ENCODE results near the gene NTSR2. TPM values are rescaled to one million over a fixed set of nuclear protein-coding genes. Genes with fewer than 3 reads are reported as not detected.

Gene NTSR2
- total RNA-seq, 1 experiment from 2014 or later, result not detected

DNA sequence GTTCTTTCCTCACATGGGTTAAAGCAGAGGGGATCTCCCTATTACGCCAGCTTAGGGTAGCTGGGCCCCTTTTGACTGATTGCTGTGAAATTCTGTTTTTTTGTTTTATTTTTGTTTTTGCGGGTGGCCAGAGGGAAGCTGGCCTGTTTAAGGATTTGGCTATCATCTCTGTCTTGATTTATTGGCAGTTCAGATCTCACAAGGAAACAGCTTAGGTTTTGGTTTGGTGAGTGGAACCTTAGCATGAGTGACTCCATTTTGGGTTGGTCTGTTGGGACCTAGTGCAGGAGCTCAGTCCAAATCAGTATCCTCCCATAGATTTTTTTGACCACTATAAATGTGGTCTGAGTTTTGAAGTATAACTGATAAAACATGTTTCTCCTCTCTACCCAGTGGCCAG, 25.6 kb upstream of the NTSR2 start:
- CTCF ChIA-PET, result no interaction called here
- Mint-ChIP-seq H3K36me3 (ENCODE audit: insufficient read depth, unreplicated experiment) (peaks cover 4% of the 10 kb centered on the region), H3K4me1 (ENCODE audit: low read depth, unreplicated experiment) (peaks cover 14% of the 10 kb centered on the region), H3K27ac (ENCODE audit: unreplicated experiment) (no peak overlapping the region), H3K9me3 (ENCODE audit: low read depth, unreplicated experiment) (no peaks in the 10 kb centered on the region), H3K27me3 (ENCODE audit: unreplicated experiment) (no peaks in the 10 kb centered on the region), H3K4me3 (ENCODE audit: low read depth, unreplicated experiment) (no peak overlapping the region)
- intact Hi-C loops (cut with micrococcal nuclease; ENCODE audit: unreplicated experiment), result no loop called here
- TF ChIP-seq, protein P1, sequence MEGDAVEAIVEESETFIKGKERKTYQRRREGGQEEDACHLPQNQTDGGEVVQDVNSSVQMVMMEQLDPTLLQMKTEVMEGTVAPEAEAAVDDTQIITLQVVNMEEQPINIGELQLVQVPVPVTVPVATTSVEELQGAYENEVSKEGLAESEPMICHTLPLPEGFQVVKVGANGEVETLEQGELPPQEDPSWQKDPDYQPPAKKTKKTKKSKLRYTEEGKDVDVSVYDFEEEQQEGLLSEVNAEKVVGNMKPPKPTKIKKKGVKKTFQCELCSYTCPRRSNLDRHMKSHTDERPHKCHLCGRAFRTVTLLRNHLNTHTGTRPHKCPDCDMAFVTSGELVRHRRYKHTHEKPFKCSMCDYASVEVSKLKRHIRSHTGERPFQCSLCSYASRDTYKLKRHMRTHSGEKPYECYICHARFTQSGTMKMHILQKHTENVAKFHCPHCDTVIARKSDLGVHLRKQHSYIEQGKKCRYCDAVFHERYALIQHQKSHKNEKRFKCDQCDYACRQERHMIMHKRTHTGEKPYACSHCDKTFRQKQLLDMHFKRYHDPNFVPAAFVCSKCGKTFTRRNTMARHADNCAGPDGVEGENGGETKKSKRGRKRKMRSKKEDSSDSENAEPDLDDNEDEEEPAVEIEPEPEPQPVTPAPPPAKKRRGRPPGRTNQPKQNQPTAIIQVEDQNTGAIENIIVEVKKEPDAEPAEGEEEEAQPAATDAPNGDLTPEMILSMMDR (IDR thresholded peaks at IDR 0.05; ENCODE audit: unreplicated experiment), result no peak
- DNase-seq, result no peak
- BruUV-seq (replicated peaks), result no TSS peak

DNA sequence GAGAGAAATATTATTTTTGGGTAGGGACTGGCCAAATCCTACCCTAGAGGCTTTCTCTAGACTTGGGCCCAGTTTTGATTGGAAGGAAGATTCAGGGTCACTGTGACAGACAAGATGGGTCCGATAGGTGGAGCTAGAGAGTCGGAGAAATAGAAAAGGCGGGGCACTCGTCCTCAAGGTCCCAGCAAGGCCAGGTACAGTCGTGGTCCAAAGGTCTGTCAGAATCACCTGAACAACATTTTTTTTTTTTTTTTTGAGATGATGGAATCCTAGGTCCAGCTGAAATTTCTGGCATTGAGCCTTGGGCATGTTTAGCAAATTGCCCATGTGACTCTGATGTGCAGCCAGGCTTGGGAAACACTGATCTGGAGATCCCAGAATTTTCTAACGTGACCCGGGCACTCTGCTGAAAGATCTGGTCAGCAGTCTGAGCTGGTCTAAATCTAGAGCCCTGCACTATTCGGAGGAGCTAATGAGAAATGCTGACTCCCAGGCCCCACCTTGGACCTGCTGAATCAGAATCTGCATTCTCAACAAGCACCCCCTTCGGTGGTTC, 23.0 kb upstream of the NTSR2 start:
- Mint-ChIP-seq H3K9me3 (ENCODE audit: low read depth, unreplicated experiment) (no peaks in the 10 kb centered on the region), H3K4me1 (ENCODE audit: low read depth, unreplicated experiment) (peaks cover 23% of the 10 kb centered on the region), H3K4me3 (ENCODE audit: low read depth, unreplicated experiment) (no peak overlapping the region), H3K27me3 (ENCODE audit: unreplicated experiment) (no peaks in the 10 kb centered on the region), H3K27ac (ENCODE audit: unreplicated experiment) (no peak overlapping the region), H3K36me3 (ENCODE audit: insufficient read depth, unreplicated experiment) (peaks cover 7% of the 10 kb centered on the region)
- CTCF ChIA-PET, result interaction anchor here (0.7 to 1.3 kb wide), 13 partner anchors 9 to 1011 kb away, joined by 3 to 8 read pairs (median 4); partner anchors contain the start of gene LPIN1
- intact Hi-C loops (cut with micrococcal nuclease; ENCODE audit: unreplicated experiment), result loop anchor here (1.0 to 5.0 kb wide), 3 partner anchors 46 to 86 kb away; no protein-coding TSS in a partner anchor
- DNase-seq, result peak; percentile 80
- TF ChIP-seq, protein P1 (IDR thresholded peaks at IDR 0.05; ENCODE audit: unreplicated experiment), result peak; percentile 65
- no TSS peak for BruUV-seq (replicated peaks)

DNA sequence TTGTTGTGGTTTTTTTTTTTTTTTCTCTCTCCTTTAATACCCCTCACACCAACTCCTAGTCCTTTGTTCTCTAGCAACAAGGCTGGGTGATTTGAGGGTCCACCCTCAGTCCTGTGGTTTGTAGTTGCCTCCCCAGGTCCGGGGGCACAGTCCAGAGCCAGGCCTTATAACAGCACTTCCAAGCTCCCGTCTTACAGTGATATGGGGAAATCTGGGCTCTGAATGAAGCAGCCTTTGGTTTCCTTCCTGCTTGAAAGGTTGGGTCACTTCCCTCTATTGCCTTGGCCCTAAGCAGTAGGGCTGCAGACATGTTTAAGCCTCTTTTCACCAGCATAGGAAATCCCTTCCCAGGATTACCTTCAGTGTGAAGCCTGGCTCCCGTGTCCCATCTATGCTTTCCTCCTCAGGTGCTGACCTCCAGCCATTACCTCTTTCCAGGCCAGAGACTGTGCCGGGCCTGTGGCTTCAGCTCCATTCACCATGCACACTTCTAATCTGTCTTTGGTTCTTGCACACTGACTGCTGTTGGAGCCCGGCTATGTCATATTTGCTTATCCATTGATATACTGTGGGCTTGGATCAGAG, 21.2 kb upstream of the NTSR2 start:
- peaks cover 7% of the 10 kb centered on the region for H3K36me3 Mint-ChIP-seq (ENCODE audit: insufficient read depth, unreplicated experiment)
- no peaks in the 10 kb centered on the region for H3K9me3 Mint-ChIP-seq (ENCODE audit: low read depth, unreplicated experiment)
- no peak overlapping the region for H3K27ac Mint-ChIP-seq (ENCODE audit: unreplicated experiment)
- CTCF ChIA-PET, result interaction anchor here (0.5 kb wide), 1 partner anchor 559 kb away, joined by 6 read pairs; no protein-coding TSS in a partner anchor
- BruUV-seq (replicated peaks), result no TSS peak
- DNase-seq, result no peak
- TF ChIP-seq, protein P1 (IDR thresholded peaks at IDR 0.05; ENCODE audit: unreplicated experiment), result no peak
- H3K4me3 Mint-ChIP-seq (ENCODE audit: low read depth, unreplicated experiment), result no peak overlapping the region
- H3K27me3 Mint-ChIP-seq (ENCODE audit: unreplicated experiment), result peaks cover 17% of the 10 kb centered on the region
- peaks cover 11% of the 10 kb centered on the region for H3K4me1 Mint-ChIP-seq (ENCODE audit: low read depth, unreplicated experiment)
- intact Hi-C loops (cut with micrococcal nuclease; ENCODE audit: unreplicated experiment), result loop anchor here (5.0 kb wide), 1 partner anchor 61 kb away; no protein-coding TSS in a partner anchor

DNA sequence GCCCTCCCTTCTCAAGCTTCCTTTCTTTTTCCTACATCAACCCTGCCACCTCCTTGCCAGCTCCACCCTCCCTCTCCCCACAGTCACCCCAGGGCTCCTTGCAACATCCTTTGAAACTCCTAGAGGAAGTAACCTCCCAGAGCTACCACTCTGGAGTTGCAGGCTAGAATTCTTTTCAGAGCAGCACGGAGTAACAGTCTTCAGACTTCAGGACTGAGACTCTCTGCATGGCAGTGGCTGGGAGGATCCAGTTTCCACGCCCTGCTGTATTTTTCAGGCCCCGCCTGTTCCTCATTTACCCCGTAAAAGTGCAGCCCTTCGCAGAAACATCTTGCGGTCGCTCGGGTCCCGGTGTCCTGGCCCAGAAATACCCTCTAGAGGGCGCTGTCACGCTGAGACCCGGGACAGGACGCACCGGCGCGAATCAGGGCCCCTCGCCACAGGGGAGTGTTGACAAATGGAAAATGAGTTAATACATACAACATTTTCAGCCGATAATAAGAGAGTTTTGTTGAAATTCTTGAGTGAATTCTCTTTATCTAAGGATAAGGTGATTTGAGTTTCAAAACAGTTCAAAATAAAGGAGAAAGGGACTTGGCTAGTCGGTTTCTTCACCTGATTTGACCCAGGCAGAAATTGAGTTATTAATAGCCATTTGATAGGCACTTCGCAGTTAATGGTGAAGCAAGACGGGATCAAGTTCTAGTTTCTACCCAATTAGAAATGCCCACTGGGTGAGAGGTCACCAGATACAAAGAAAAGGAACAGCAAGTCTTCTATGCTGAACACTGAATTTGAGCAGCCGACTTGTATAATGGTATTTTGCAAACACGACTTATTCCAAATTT, 18.5 kb upstream of the NTSR2 start:
- Mint-ChIP-seq H3K36me3 (ENCODE audit: insufficient read depth, unreplicated experiment) (peaks cover 3% of the 10 kb centered on the region), H3K27ac (ENCODE audit: unreplicated experiment) (no peak overlapping the region), H3K4me1 (ENCODE audit: low read depth, unreplicated experiment) (peaks cover 11% of the 10 kb centered on the region), H3K9me3 (ENCODE audit: low read depth, unreplicated experiment) (no peaks in the 10 kb centered on the region), H3K4me3 (ENCODE audit: low read depth, unreplicated experiment) (peak overlapping the region; percentile 41), H3K27me3 (ENCODE audit: unreplicated experiment) (peaks cover 45% of the 10 kb centered on the region)
- no TSS peak for BruUV-seq (replicated peaks)
- peak; percentile 81 for DNase-seq
- TF ChIP-seq, protein P1 (IDR thresholded peaks at IDR 0.05; ENCODE audit: unreplicated experiment), result peak; percentile 86
- intact Hi-C loops (cut with micrococcal nuclease; ENCODE audit: unreplicated experiment), result loop anchor here (2.0 kb wide), 1 partner anchor 90 kb away; no protein-coding TSS in a partner anchor
- CTCF ChIA-PET, result interaction anchor here (0.5 to 1.4 kb wide), 11 partner anchors 9 to 97 kb away, joined by 3 to 12 read pairs (median 4); no protein-coding TSS in a partner anchor
